AG09319 (cell line): ENCODE measurements around the gene RPRD1A.

Experiments
- DNase-seq: peaks from one replicate; pipeline ENCODE4 v3.0.0-alpha.2; 2010; ENCODE audit warnings: low read depth; ENCODE audit errors: extremely low read depth
- CTCF ChIP-seq: IDR thresholded peaks from 2 replicates; pipeline ENCODE4 v1.5.1; 2011; ENCODE audit warnings: low read depth, mild to moderate bottlenecking, inconsistent platforms, low read length, moderate library complexity

RPRD1A gene

GRCh38 chr18:36043153-36043552, 24.2 kb downstream of the RPRD1A start:
- TF ChIP-seq CTCF: no peak
- DNase-seq: no peak

- no peak for TF ChIP-seq CTCF
- no peak for DNase-seq
Measured at GRCh38 chr18:36041146-36041545, 26.2 kb downstream of the RPRD1A start.

- no peak for TF ChIP-seq CTCF
- no peak for DNase-seq
Measured at GRCh38 chr18:36038102-36038663, 29.2 kb downstream of the RPRD1A start.

GRCh38 chr18:36035253-36035652, 32.1 kb downstream of the RPRD1A start:
- peak; percentile 8 for DNase-seq
- no peak for TF ChIP-seq CTCF

- TF ChIP-seq CTCF: no peak
Measured at GRCh38 chr18:36034299-36034895, 33.0 kb downstream of the RPRD1A start.

GRCh38 chr18:36031903-36032302, 35.5 kb downstream of the RPRD1A start:
- DNase-seq: no peak
- TF ChIP-seq CTCF: no peak

More at GRCh38 chr18:36034299-36034895, 33.0 kb downstream of the RPRD1A start:
- no peak for DNase-seq

- DNase-seq: no peak
Measured at GRCh38 chr18:36031407-36031806, 36.0 kb downstream of the RPRD1A start.

More at GRCh38 chr18:36031407-36031806, 36.0 kb downstream of the RPRD1A start:
- no peak for TF ChIP-seq CTCF
